ENCODE data around the gene INAVA. TPM values are rescaled to one million over a fixed set of nuclear protein-coding genes. Genes with fewer than 3 reads are reported as not detected.

INAVA gene
- total RNA-seq, 1 donor from 2014 or later = 23.7 TPM

GRCh38 chr1:200904772-200905171, 10.1 kb downstream of the INAVA start:
- Histone ChIP-seq H3K9me3 (ENCODE audit: low read depth) (no peaks in the 10 kb centered on the region), H3K79me2 (ENCODE audit: low read depth) (no peaks in the 10 kb centered on the region), H2AFZ (replicated peaks) (no peak overlapping the region), H4K20me1 (ENCODE audit: low read depth) (peaks cover 3% of the 10 kb centered on the region), H3K4me2 (no peak overlapping the region), H3K9ac (no peak overlapping the region), H3K27me3 (no peaks in the 10 kb centered on the region), H3F3A (ENCODE audit: low read depth) (no peaks in the 10 kb centered on the region), H3K27ac (no peak overlapping the region), H3K36me3 (peaks cover 4% of the 10 kb centered on the region), H3K4me3 (no peak overlapping the region), H3K4me1 (no peaks in the 10 kb centered on the region)
- peaks cover 6% of the 10 kb centered on the region for H3K27me3 Mint-ChIP-seq (ENCODE audit: insufficient read depth, low read depth)
- H3K27ac Mint-ChIP-seq = no peak overlapping the region
- H3K4me1 Mint-ChIP-seq = no peaks in the 10 kb centered on the region
- no peak overlapping the region for H3K4me3 Mint-ChIP-seq
- no peak for TF ChIP-seq EZH2phosphoT487 (IDR thresholded peaks at IDR 0.05)
- no peak for TF ChIP-seq EZH2 (IDR thresholded peaks at IDR 0.05)
- no peak for TF ChIP-seq CTCF (IDR thresholded peaks at IDR 0.05)
- H3K36me3 Mint-ChIP-seq = peaks cover 32% of the 10 kb centered on the region
- DNase-seq (ENCODE audit: low spot score) = no peak
- no peaks in the 10 kb centered on the region for H3K9me3 Mint-ChIP-seq

DNA sequence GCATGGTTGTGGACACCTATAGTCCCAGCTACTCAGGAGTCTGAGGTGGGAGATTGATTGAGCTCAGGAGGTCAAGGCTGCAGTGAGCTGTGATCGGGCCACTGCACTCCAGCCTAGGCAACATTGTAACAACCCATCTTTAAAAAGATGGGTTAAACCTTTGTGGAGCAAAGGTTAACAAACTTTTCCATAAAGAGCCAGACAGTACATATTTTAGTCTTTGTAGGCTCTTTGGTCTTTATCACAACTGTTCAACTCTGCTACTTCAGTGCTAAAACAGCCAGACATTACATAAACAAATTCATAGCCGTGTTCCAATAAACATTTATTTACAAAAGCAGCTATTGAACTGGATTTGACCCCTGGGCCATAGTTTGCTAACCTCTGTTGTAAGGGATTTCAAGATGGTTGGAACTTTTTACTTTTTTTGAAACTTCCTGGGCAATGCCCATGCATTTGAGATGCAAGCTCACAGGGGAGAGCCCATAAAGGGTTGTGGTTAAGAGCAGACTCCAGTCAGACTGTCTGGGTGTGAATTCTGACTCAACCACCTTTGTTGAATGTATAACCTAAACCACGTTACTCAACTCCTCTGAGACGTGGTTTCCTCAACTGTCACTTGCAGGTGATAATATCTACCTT, 10.8 kb downstream of the INAVA start:
- Histone ChIP-seq H4K20me1 (ENCODE audit: low read depth) (no peaks in the 10 kb centered on the region), H3K27ac (no peak overlapping the region), H3K4me1 (no peaks in the 10 kb centered on the region), H2AFZ (replicated peaks) (no peak overlapping the region), H3K9me3 (ENCODE audit: low read depth) (no peaks in the 10 kb centered on the region), H3K27me3 (no peaks in the 10 kb centered on the region), H3K79me2 (ENCODE audit: low read depth) (no peaks in the 10 kb centered on the region), H3K9ac (no peak overlapping the region), H3K4me2 (no peak overlapping the region), H3K36me3 (peaks cover 8% of the 10 kb centered on the region), H3F3A (ENCODE audit: low read depth) (no peaks in the 10 kb centered on the region), H3K4me3 (no peak overlapping the region)
- Mint-ChIP-seq H3K9me3 (no peaks in the 10 kb centered on the region), H3K27ac (no peak overlapping the region), H3K27me3 (ENCODE audit: insufficient read depth, low read depth) (peaks cover 6% of the 10 kb centered on the region), H3K36me3 (peaks cover 39% of the 10 kb centered on the region), H3K4me3 (no peak overlapping the region), H3K4me1 (no peaks in the 10 kb centered on the region)
- no peak for DNase-seq (ENCODE audit: low spot score)
- no peak for TF ChIP-seq EZH2 (IDR thresholded peaks at IDR 0.05)
- TF ChIP-seq CTCF (IDR thresholded peaks at IDR 0.05) = no peak
- no peak for TF ChIP-seq EZH2phosphoT487 (IDR thresholded peaks at IDR 0.05)

DNA sequence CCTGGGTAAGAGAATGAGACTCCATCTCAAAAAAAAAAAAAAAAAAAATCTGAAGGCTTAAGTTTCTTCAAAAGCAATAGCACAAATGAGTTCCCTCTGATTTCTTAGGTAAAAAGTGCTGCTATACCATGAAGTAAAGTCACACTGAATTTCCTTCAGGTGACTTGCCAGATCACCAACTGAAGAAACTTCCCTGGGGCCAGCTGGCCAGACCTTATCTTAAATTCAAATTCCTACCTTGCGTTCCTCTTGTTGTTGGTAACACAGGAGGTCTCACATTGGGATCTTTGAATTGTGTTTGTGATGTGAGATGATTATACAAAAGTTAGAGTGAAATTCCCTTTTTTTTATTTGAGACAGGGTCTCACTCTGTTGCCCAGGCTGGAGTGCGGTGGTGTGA, 11.8 kb downstream of the INAVA start:
- Mint-ChIP-seq H3K36me3 (peaks cover 39% of the 10 kb centered on the region), H3K4me3 (no peak overlapping the region)

More for the DNA sequence above, 11.8 kb downstream of the INAVA start:
- Histone ChIP-seq H3K9me3 (ENCODE audit: low read depth) (no peaks in the 10 kb centered on the region), H3K27me3 (no peaks in the 10 kb centered on the region), H3K79me2 (ENCODE audit: low read depth) (no peaks in the 10 kb centered on the region), H3F3A (ENCODE audit: low read depth) (no peaks in the 10 kb centered on the region), H3K36me3 (peaks cover 8% of the 10 kb centered on the region), H3K4me3 (no peak overlapping the region), H3K4me2 (no peak overlapping the region), H3K9ac (no peak overlapping the region), H2AFZ (replicated peaks) (no peak overlapping the region), H3K4me1 (no peaks in the 10 kb centered on the region), H3K27ac (no peak overlapping the region), H4K20me1 (ENCODE audit: low read depth) (no peaks in the 10 kb centered on the region)
- Mint-ChIP-seq H3K27me3 (ENCODE audit: insufficient read depth, low read depth) (peaks cover 4% of the 10 kb centered on the region), H3K4me1 (no peaks in the 10 kb centered on the region), H3K9me3 (no peaks in the 10 kb centered on the region), H3K27ac (no peak overlapping the region)
- DNase-seq (ENCODE audit: low spot score) = no peak
- no peak for TF ChIP-seq EZH2 (IDR thresholded peaks at IDR 0.05)
- no peak for TF ChIP-seq CTCF (IDR thresholded peaks at IDR 0.05)
- no peak for TF ChIP-seq EZH2phosphoT487 (IDR thresholded peaks at IDR 0.05)

Data from neural progenitor cell (in vitro differentiated cells).